ENCODE data around the gene MTERF1. TPM values are rescaled to one million over a fixed set of nuclear protein-coding genes. Genes with fewer than 3 reads are reported as not detected.

The MTERF1 gene
- polyA plus RNA-seq, 3 donors = 3.6 to 4.6 (median 4.0) TPM

DNA sequence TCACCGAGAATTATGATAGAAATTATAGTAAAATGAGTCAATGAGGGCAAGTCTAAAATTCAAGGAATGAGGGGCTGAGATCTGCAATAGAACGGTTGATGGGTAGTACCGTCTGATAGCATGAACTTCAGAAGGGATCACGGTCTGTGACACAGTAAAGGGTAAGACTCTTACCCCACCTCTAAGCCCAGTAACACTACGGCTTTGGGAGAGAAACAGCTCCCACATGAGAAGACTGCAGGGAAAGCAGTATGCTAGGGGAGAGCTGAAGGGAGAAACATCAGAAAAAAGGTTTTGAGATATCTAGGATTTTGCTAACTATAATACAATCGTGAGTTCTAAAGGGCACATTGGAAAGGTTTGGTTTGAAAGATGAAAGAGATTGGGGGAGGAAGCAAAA is 47.4 kb upstream of the MTERF1 start:
- no peak overlapping the region for H3K27ac Mint-ChIP-seq
- H3K4me2 ChIP-seq (replicated peaks; ENCODE audit: extremely low read depth, low read length, poor library complexity, severe bottlenecking) = no peak overlapping the region
- no peaks in the 10 kb centered on the region for H3K27me3 ChIP-seq (ENCODE audit: control insufficient read depth in 2 of 2, insufficient read depth in 2 of 2, low read length in 2 of 2)
- no peaks in the 10 kb centered on the region for H3K4me1 Mint-ChIP-seq
- peaks cover 0 to 2% of the 10 kb centered on the region in 2 donors for H3K36me3 Mint-ChIP-seq
- no peaks in the 10 kb centered on the region for H3K4me1 ChIP-seq (ENCODE audit: control insufficient read depth in 1 of 2, insufficient read depth in 2 of 2, low read length in 2 of 2)
- H3K79me2 ChIP-seq (ENCODE audit: insufficient read depth, low read length) = no peaks in the 10 kb centered on the region
- H3K27me3 Mint-ChIP-seq (ENCODE audit: low read depth in 3 of 3) = peaks cover 5 to 7% (median 6%) of the 10 kb centered on the region in 3 donors
- H3K36me3 ChIP-seq (replicated peaks in 1 of 2; ENCODE audit: control insufficient read depth in 1 of 2, insufficient read depth in 2 of 2, low read length in 2 of 2) = no peaks in the 10 kb centered on the region
- DNase-seq = no peak
- no peak overlapping the region for H3K9ac ChIP-seq (ENCODE audit: insufficient read depth, low read length, poor library complexity, severe bottlenecking)
- no peak overlapping the region for H3K4me3 ChIP-seq (replicated peaks in 1 of 3; ENCODE audit: low read depth in 2 of 3, low read length in 3 of 3)
- no peak overlapping the region for H2AFZ ChIP-seq (ENCODE audit: insufficient read depth, low read depth, low read length, poor library complexity, severe bottlenecking)
- no peaks in the 10 kb centered on the region for H3K9me3 ChIP-seq (replicated peaks in 1 of 2; ENCODE audit: control insufficient read depth in 1 of 2, insufficient read depth in 1 of 2, low read length in 2 of 2)
- H4K20me1 ChIP-seq (ENCODE audit: insufficient read depth, low read length) = no peaks in the 10 kb centered on the region
- intact Hi-C loops (cut with micrococcal nuclease) = no loop called here
- no peak overlapping the region for H3K4me3 Mint-ChIP-seq
- WGBS (ENCODE audit: insufficient coverage) = 85% methylated on average over 2 of the region's 6 CpGs
- peaks cover 0 to 5% (median 2%) of the 10 kb centered on the region in 7 donors for H3K9me3 Mint-ChIP-seq
- H3K27ac ChIP-seq (ENCODE audit: low read depth in 1 of 2, low read length in 2 of 2) = no peak overlapping the region
- TF ChIP-seq, protein P1, sequence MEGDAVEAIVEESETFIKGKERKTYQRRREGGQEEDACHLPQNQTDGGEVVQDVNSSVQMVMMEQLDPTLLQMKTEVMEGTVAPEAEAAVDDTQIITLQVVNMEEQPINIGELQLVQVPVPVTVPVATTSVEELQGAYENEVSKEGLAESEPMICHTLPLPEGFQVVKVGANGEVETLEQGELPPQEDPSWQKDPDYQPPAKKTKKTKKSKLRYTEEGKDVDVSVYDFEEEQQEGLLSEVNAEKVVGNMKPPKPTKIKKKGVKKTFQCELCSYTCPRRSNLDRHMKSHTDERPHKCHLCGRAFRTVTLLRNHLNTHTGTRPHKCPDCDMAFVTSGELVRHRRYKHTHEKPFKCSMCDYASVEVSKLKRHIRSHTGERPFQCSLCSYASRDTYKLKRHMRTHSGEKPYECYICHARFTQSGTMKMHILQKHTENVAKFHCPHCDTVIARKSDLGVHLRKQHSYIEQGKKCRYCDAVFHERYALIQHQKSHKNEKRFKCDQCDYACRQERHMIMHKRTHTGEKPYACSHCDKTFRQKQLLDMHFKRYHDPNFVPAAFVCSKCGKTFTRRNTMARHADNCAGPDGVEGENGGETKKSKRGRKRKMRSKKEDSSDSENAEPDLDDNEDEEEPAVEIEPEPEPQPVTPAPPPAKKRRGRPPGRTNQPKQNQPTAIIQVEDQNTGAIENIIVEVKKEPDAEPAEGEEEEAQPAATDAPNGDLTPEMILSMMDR (IDR thresholded peaks at IDR 0.05) = no peak

DNA sequence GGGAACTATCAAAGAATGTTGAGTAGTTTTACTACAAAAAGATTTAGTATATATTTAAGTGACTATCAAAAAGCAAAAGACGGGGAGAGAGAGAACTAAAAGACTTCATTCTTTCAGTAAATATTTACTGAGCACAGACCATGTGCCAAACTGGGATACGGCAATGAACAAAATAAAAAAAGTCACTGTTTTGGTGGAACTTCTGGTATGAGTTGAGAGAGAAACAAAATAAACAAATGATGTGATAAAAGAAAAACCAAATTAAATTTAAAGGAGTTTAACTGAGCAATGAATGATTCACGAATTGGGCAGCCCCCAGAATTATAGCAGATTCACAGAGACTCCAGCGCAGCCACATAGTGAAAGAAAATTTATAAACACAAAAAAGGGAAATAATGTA is 42.4 kb upstream of the MTERF1 start:
- Mint-ChIP-seq H3K9me3 (peaks cover 0 to 8% (median 2%) of the 10 kb centered on the region in 7 donors), H3K36me3 (no peaks in the 10 kb centered on the region), H3K27me3 (ENCODE audit: low read depth in 3 of 3) (peaks cover 4 to 7% (median 5%) of the 10 kb centered on the region in 3 donors), H3K4me3 (no peak overlapping the region), H3K4me1 (no peaks in the 10 kb centered on the region), H3K27ac (no peak overlapping the region)
- intact Hi-C loops (cut with micrococcal nuclease) = no loop called here
- Histone ChIP-seq H3K4me2 (replicated peaks; ENCODE audit: extremely low read depth, low read length, poor library complexity, severe bottlenecking) (no peak overlapping the region), H3K4me1 (ENCODE audit: control insufficient read depth in 1 of 2, insufficient read depth in 2 of 2, low read length in 2 of 2) (no peaks in the 10 kb centered on the region), H3K79me2 (ENCODE audit: insufficient read depth, low read length) (no peaks in the 10 kb centered on the region), H4K20me1 (ENCODE audit: insufficient read depth, low read length) (no peaks in the 10 kb centered on the region), H3K27me3 (ENCODE audit: control insufficient read depth in 2 of 2, insufficient read depth in 2 of 2, low read length in 2 of 2) (no peaks in the 10 kb centered on the region), H3K9me3 (replicated peaks in 1 of 2; ENCODE audit: control insufficient read depth in 1 of 2, insufficient read depth in 1 of 2, low read length in 2 of 2) (no peaks in the 10 kb centered on the region), H2AFZ (ENCODE audit: insufficient read depth, low read depth, low read length, poor library complexity, severe bottlenecking) (no peak overlapping the region), H3K36me3 (replicated peaks in 1 of 2; ENCODE audit: control insufficient read depth in 1 of 2, insufficient read depth in 2 of 2, low read length in 2 of 2) (no peaks in the 10 kb centered on the region), H3K27ac (ENCODE audit: low read depth in 1 of 2, low read length in 2 of 2) (no peak overlapping the region), H3K9ac (ENCODE audit: insufficient read depth, low read length, poor library complexity, severe bottlenecking) (no peak overlapping the region), H3K4me3 (replicated peaks in 1 of 3; ENCODE audit: low read depth in 2 of 3, low read length in 3 of 3) (no peak overlapping the region)
- WGBS (ENCODE audit: insufficient coverage) = no CpG with 5 or more reads among the region's 4 CpGs
- no peak for DNase-seq
- TF ChIP-seq, protein P1 (IDR thresholded peaks at IDR 0.05) = no peak
